Naive thymus-derived CD4-positive, alpha-beta T cell (primary cell): ENCODE data around the gene DOK6. TPM values are rescaled to one million over a fixed set of nuclear protein-coding genes. Genes with fewer than 3 reads are reported as not detected.
A peak's percentile ranks its signal among the peaks of the same experiment; 100 is the strongest.

ENCODE experiments used
- ATAC-seq: fragments of 150-1000 bp; cut with Tn5 transposase; 2 replicates; pipeline ENCODE4 v1.10.0; 2021; ENCODE audit warnings: mild to moderate bottlenecking, moderate library complexity
- CTCF ChIA-PET: fragments of 350-600 bp; sonication (Branson Sonifier 250); formaldehyde crosslinking; loops from one replicate; lab custom pipeline; 2021; ENCODE audit warnings: antibody characterized with exemption; lab: Charles Lee
- POLR2A ChIA-PET: fragments of 350-600 bp; sonication (Branson Sonifier 250); formaldehyde crosslinking; loops from one replicate; lab custom pipeline; 2021; ENCODE audit warnings: antibody characterized with exemption, inconsistent platforms; lab: Charles Lee
- DNase-seq, 9 donors: peaks; one replicate each; pipeline versions ENCODE4 v3.0.0 to v3.0.0-alpha.2; 2020 to 2022; ENCODE audit warnings: mixed read lengths in 1 of 9
- H3K27ac ChIP-seq: one replicate; pipeline ENCODE4 v1.7.0; 2013; ENCODE audit warnings: mild to moderate bottlenecking, low read depth, low read length, moderate library complexity
- H3K27me3 ChIP-seq, 2 donors: one replicate each; pipeline ENCODE4 v1.7.0; 2013; ENCODE audit warnings: low read length in 2 of 2, mild to moderate bottlenecking in 2 of 2, moderate library complexity in 2 of 2; ENCODE audit not compliant: control insufficient read depth in 2 of 2, insufficient read depth in 2 of 2
- H3K36me3 ChIP-seq, 3 experiments: 1 replicate in 2 of 3; 2 replicates in 1 of 3; pipeline ENCODE4 v1.7.0; 2013; ENCODE audit warnings: low read length in 3 of 3, mild to moderate bottlenecking in 3 of 3, moderate library complexity in 1 of 3; ENCODE audit not compliant: insufficient read depth in 3 of 3, control insufficient read depth in 2 of 3
- H3K4me1 ChIP-seq, 2 donors: one replicate each; pipeline ENCODE4 v1.7.0; 2013; ENCODE audit warnings: low read length in 2 of 2, mild to moderate bottlenecking in 2 of 2, moderate library complexity in 1 of 2; ENCODE audit not compliant: control insufficient read depth in 2 of 2, insufficient read depth in 2 of 2
- H3K4me3 ChIP-seq: 2 replicates; pipeline ENCODE4 v1.7.0; 2013; ENCODE audit warnings: mild to moderate bottlenecking, low read length
- H3K9me3 ChIP-seq, 3 experiments: 1 replicate in 2 of 3; 2 replicates in 1 of 3; pipeline ENCODE4 v1.7.0; 2013; ENCODE audit warnings: low read length in 3 of 3; ENCODE audit not compliant: control insufficient read depth in 2 of 3
- H3K27ac Mint-ChIP-seq, 9 donors: one replicate each; pipeline ENCODE4 v1.8.0; 2020 to 2022; ENCODE audit warnings: mixed read lengths in 9 of 9, mild to moderate bottlenecking in 8 of 9, moderate library complexity in 5 of 9, inconsistent platforms in 2 of 9
- H3K27me3 Mint-ChIP-seq, 5 donors: one replicate each; pipeline ENCODE4 v1.8.0; 2021 to 2022; ENCODE audit warnings: mixed read lengths in 5 of 5, mild to moderate bottlenecking in 1 of 5
- H3K36me3 Mint-ChIP-seq, 5 donors: one replicate each; pipeline ENCODE4 v1.8.0; 2020 to 2022; ENCODE audit warnings: mixed read lengths in 5 of 5, mild to moderate bottlenecking in 3 of 5, inconsistent platforms in 1 of 5
- H3K4me1 Mint-ChIP-seq, 7 donors: one replicate each; pipeline ENCODE4 v1.8.0; 2020 to 2022; ENCODE audit warnings: mixed read lengths in 7 of 7, mild to moderate bottlenecking in 3 of 7, inconsistent platforms in 1 of 7
- H3K4me3 Mint-ChIP-seq, 10 donors: one replicate each; pipeline ENCODE4 v1.8.0; 2020 to 2022; ENCODE audit warnings: mild to moderate bottlenecking in 10 of 10, mixed read lengths in 10 of 10, moderate library complexity in 6 of 10, inconsistent platforms in 2 of 10
- H3K9me3 Mint-ChIP-seq, 11 donors: one replicate each; pipeline ENCODE4 v1.8.0; 2020 to 2022; ENCODE audit warnings: mixed read lengths in 11 of 11, mild to moderate bottlenecking in 4 of 11, inconsistent platforms in 1 of 11, moderate library complexity in 1 of 11
- intact Hi-C, 2 donors: fragments of 100-400 bp; cut with micrococcal nuclease; formaldehyde crosslinking; loops; one replicate each; pipeline ENCODE4 v1.15.1; 2023
- polyA plus RNA-seq, 2 donors: library from polyadenylated mRNA; unstranded; fragments of 300-500 nt; fragmentation: Illumina TruSeq; gene quantifications; one replicate each; pipeline ENCODE4 v1.2.3, GENCODE V29; 2021
- total RNA-seq, 6 experiments: library from RNA in 5 of 6; stranded (reverse) in 5 of 6; gene quantifications; 1 replicate in 5 of 6; 2 replicates in 1 of 6; pipeline ENCODE4 v1.2.3 and lab custom pipeline; 2021 to 2026

The DOK6 gene
- total and polyA plus RNA-seq, 7 experiments from 2014 or later: 0.06 to 0.11 TPM; not detected in 5

DNA sequence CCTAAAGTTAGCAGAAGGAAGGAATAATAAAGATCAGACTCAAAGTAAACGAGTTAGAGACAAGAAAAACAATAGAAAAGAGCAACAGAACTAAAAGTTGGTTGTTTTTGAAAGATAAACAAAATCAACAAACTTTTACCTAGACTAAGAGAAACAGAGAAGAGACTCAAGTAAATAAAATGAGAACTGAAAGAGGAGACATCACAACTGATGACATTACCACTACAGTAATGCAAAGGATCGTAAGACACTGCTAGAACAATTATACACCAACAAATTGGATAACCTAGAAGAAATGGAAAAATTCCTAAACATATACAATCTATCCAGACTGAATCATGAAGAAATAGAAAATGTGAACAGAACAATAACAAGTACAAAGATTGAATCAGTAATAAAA, 407.7 kb downstream of the DOK6 start:
- intact Hi-C loops: no loop called here
- Histone ChIP-seq H3K4me3 (no peak overlapping the region), H3K36me3 (no peaks in the 10 kb centered on the region), H3K9me3 (no peaks in the 10 kb centered on the region), H3K4me1 (no peaks in the 10 kb centered on the region), H3K27ac (no peak overlapping the region), H3K27me3 (no peaks in the 10 kb centered on the region)
- Mint-ChIP-seq H3K4me1 (peaks cover 0 to 13% (median 0%) of the 10 kb centered on the region in 7 donors), H3K27ac (no peak overlapping the region), H3K9me3 (peaks cover 0 to 9% (median 0%) of the 10 kb centered on the region in 11 donors), H3K4me3 (no peak overlapping the region), H3K36me3 (peaks cover 9 to 35% (median 17%) of the 10 kb centered on the region in 5 donors), H3K27me3 (no peaks in the 10 kb centered on the region)
- ATAC-seq (no peak), DNase-seq (no peak)
- POLR2A ChIA-PET: no interaction called here
- CTCF ChIA-PET: no interaction called here

- H3K36me3 Mint-ChIP-seq: peaks cover 11 to 47% (median 17%) of the 10 kb centered on the region in 5 donors
- no peak for DNase-seq
- no peaks in the 10 kb centered on the region for H3K27me3 ChIP-seq
- H3K36me3 ChIP-seq: no peaks in the 10 kb centered on the region
- no peaks in the 10 kb centered on the region for H3K9me3 ChIP-seq
- no peak for ATAC-seq
- peaks cover 0 to 9% (median 0%) of the 10 kb centered on the region in 11 donors for H3K9me3 Mint-ChIP-seq
- H3K4me3 ChIP-seq: no peak overlapping the region
- H3K4me1 Mint-ChIP-seq: peaks cover 0 to 6% (median 0%) of the 10 kb centered on the region in 7 donors
- ChIA-PET CTCF (no interaction called here), POLR2A (no interaction called here)
- no peak overlapping the region for H3K27ac ChIP-seq
- no peak overlapping the region for H3K4me3 Mint-ChIP-seq
- H3K27me3 Mint-ChIP-seq: no peaks in the 10 kb centered on the region
- H3K4me1 ChIP-seq: no peaks in the 10 kb centered on the region
- H3K27ac Mint-ChIP-seq: no peak overlapping the region
- intact Hi-C loops: no loop called here
These were observed 412.9 kb downstream of the DOK6 start for GRCh38 chr18:69813559-69813958.

GRCh38 chr18:69814861-69815385, 414.2 kb downstream of the DOK6 start:
- ChIA-PET POLR2A (no interaction called here), CTCF (no interaction called here)
- Histone ChIP-seq H3K27ac (no peak overlapping the region), H3K4me1 (no peaks in the 10 kb centered on the region), H3K27me3 (no peaks in the 10 kb centered on the region), H3K36me3 (no peaks in the 10 kb centered on the region), H3K4me3 (no peak overlapping the region), H3K9me3 (no peaks in the 10 kb centered on the region)
- Mint-ChIP-seq H3K4me3 (no peak overlapping the region), H3K4me1 (peaks cover 0 to 5% (median 0%) of the 10 kb centered on the region in 7 donors), H3K36me3 (peaks cover 9 to 42% (median 17%) of the 10 kb centered on the region in 5 donors), H3K27me3 (no peaks in the 10 kb centered on the region), H3K27ac (peak overlapping the region in 1 of 9 donors; percentile 71), H3K9me3 (peaks cover 0 to 11% (median 0%) of the 10 kb centered on the region in 11 donors)
- no peak for ATAC-seq
- intact Hi-C loops: no loop called here
- DNase-seq: no peak

DNA sequence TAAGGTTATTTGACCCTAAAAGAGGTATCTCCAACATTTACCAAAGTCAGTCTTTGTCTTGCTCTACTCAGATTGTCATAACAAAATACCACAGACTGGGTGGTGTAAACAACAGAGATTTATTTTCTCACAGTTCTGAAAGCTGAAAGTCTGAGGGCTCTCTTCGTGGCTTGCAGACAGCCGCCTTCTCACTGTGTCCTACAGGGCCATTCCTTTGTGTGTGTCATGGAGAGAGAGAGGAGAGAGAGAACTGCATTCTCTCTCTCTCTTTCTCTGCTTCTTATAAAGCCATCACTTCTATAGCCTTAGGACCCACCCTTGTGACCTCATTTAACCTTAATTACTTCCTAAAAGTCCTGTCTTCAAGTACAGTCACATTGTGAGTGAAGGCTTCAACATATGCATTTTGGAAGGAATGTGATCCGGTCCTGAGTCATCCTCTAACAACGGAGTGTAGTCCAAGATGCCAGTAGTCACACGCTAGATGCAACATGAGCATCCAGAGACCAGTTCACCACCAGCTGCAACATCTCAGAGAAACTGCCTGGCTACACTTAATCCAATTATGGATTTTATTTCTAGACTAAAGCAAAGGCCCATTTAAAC, 416.8 kb downstream of the DOK6 start:
- DNase-seq: no peak
- H3K36me3 ChIP-seq: no peaks in the 10 kb centered on the region
- H3K9me3 ChIP-seq: no peaks in the 10 kb centered on the region
- H3K9me3 Mint-ChIP-seq: peaks cover 0 to 14% (median 3%) of the 10 kb centered on the region in 11 donors
- H3K4me1 ChIP-seq: no peaks in the 10 kb centered on the region
- peaks cover 0 to 46% (median 14%) of the 10 kb centered on the region in 5 donors for H3K36me3 Mint-ChIP-seq
- ATAC-seq: no peak
- H3K27ac ChIP-seq: no peak overlapping the region
- no peak overlapping the region for H3K4me3 ChIP-seq
- H3K4me1 Mint-ChIP-seq: no peaks in the 10 kb centered on the region
- H3K27ac Mint-ChIP-seq: no peak overlapping the region
- H3K4me3 Mint-ChIP-seq: no peak overlapping the region
- ChIA-PET POLR2A (no interaction called here), CTCF (no interaction called here)
- intact Hi-C loops: no loop called here
- no peaks in the 10 kb centered on the region for H3K27me3 ChIP-seq
- H3K27me3 Mint-ChIP-seq: no peaks in the 10 kb centered on the region

DNA sequence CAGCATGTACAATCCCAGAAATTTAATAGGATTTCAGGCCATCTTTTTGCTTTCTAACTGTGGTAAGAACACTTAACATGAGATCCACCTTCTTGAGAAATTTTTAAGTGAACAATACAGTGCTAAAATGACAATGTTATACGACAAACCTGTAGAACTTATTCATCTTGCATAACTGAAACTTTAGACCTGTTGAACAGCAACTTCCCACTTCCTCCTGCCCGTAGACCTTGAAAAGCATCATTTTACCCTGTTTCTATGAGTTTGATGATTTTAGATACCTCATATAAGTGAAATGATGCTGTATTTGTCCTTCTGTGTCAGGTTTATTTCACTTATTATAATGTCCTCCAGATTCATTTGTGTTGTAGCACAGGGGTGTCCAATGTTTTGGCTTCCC, 418.8 kb downstream of the DOK6 start:
- no peaks in the 10 kb centered on the region for H3K9me3 ChIP-seq
- H3K27me3 Mint-ChIP-seq: no peaks in the 10 kb centered on the region
- no peak overlapping the region for H3K27ac Mint-ChIP-seq
- no peak overlapping the region for H3K27ac ChIP-seq
- H3K4me1 ChIP-seq: no peaks in the 10 kb centered on the region
- H3K4me3 ChIP-seq: no peak overlapping the region
- peaks cover 0 to 14% (median 5%) of the 10 kb centered on the region in 11 donors for H3K9me3 Mint-ChIP-seq
- H3K4me3 Mint-ChIP-seq: no peak overlapping the region
- DNase-seq: no peak
- ChIA-PET POLR2A (no interaction called here), CTCF (no interaction called here)
- intact Hi-C loops: no loop called here
- no peaks in the 10 kb centered on the region for H3K36me3 ChIP-seq
- no peaks in the 10 kb centered on the region for H3K27me3 ChIP-seq
- no peaks in the 10 kb centered on the region for H3K4me1 Mint-ChIP-seq
- peaks cover 5 to 35% (median 13%) of the 10 kb centered on the region in 5 donors for H3K36me3 Mint-ChIP-seq
- ATAC-seq: no peak

DNA sequence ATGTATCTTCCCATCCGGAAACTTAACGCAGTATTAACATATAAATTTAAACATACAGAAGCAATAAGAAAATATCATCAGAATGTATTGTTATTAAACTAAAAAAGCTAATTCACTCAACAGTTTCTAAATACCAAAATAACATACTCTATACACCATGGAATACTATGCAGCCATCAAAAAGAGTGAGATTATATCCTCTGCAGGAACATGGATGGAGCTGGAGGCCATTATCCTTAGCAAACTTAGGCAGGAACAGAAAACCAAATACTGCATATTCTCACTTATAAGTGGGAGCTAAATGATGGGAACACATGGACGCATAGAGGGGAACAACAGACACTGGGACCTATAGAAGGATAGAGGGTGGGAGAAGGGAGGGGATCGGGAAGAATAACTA, 419.9 kb downstream of the DOK6 start:
- ChIA-PET POLR2A (interaction anchor here (1.0 kb wide), 1 partner anchor 13 kb away, joined by 3 read pairs; no protein-coding TSS in a partner anchor), CTCF (no interaction called here)
- Mint-ChIP-seq H3K27me3 (no peaks in the 10 kb centered on the region), H3K4me3 (no peak overlapping the region), H3K9me3 (peaks cover 0 to 14% (median 5%) of the 10 kb centered on the region in 11 donors), H3K36me3 (peaks cover 5 to 34% (median 12%) of the 10 kb centered on the region in 5 donors), H3K27ac (no peak overlapping the region), H3K4me1 (no peaks in the 10 kb centered on the region)
- ATAC-seq (no peak), DNase-seq (no peak)
- H3K36me3 ChIP-seq: no peaks in the 10 kb centered on the region
- H3K4me1 ChIP-seq: no peaks in the 10 kb centered on the region
- H3K27ac ChIP-seq: no peak overlapping the region
- H3K27me3 ChIP-seq: no peaks in the 10 kb centered on the region
- intact Hi-C loops: no loop called here
- no peak overlapping the region for H3K4me3 ChIP-seq
- H3K9me3 ChIP-seq: no peaks in the 10 kb centered on the region

- Histone ChIP-seq H3K36me3 (no peaks in the 10 kb centered on the region), H3K4me3 (no peak overlapping the region), H3K27ac (no peak overlapping the region), H3K4me1 (no peaks in the 10 kb centered on the region), H3K9me3 (no peaks in the 10 kb centered on the region), H3K27me3 (no peaks in the 10 kb centered on the region)
- H3K4me1 Mint-ChIP-seq: no peaks in the 10 kb centered on the region
- peaks cover 0 to 3% (median 0%) of the 10 kb centered on the region in 11 donors for H3K9me3 Mint-ChIP-seq
- DNase-seq: no peak
- ChIA-PET POLR2A (no interaction called here), CTCF (no interaction called here)
- no peak overlapping the region for H3K4me3 Mint-ChIP-seq
- no peak overlapping the region for H3K27ac Mint-ChIP-seq
- intact Hi-C loops: no loop called here
- peaks cover 20 to 55% (median 28%) of the 10 kb centered on the region in 5 donors for H3K36me3 Mint-ChIP-seq
- no peak for ATAC-seq
- H3K27me3 Mint-ChIP-seq: no peaks in the 10 kb centered on the region
These were observed 429.5 kb downstream of the DOK6 start for GRCh38 chr18:69830189-69830588.
